Hepatic stellate cell (primary cell): ENCODE measurements around the gene CMTM3.
"Not testable (repeated sequence)": the region's sequence is repeated elsewhere in the genome, so short reads cannot be mapped to it uniquely, and the experiment has no call there.

Experiments used
- DNase-seq: peaks from one replicate; pipeline ENCODE4 v3.0.0; 2011; ENCODE audit warnings: low spot score

Gene CMTM3

DNA sequence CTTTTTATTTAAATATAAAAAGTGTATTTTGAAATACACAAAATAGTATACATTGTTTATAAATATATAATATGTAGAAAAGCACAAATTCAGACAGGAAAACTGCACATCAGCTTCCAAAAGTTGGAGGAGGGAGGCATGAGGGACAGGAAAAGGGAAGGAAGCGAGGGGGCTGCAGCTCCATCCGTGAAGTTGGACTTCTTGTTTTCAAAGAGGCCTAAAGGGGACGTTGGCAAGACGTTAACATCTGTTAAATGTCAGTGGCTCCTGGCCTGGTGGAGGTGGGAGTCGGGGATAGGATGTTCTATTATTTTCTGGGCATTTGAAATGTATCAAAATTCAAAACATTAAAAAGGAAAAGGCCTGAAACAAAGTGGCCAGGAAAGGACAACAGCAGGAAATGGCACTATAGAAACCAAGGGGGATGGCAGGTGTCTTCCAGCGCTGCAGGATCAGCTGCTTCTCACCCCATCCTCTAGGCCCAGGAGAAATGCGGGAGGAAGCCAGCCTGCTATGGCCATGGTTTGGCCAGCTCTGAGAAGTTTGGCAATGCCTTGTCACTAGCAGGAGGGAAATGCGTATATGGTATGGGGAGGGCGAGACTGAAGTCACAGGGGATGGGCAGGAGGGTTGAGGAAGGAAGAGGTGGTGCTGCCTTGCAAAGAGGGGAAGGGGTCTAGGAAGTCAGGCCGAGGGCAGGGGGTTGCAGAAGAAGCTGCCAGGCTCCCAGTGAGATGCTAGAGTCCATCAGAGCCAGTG is 18.8 kb upstream of the CMTM3 start:
- no peak for DNase-seq

DNA sequence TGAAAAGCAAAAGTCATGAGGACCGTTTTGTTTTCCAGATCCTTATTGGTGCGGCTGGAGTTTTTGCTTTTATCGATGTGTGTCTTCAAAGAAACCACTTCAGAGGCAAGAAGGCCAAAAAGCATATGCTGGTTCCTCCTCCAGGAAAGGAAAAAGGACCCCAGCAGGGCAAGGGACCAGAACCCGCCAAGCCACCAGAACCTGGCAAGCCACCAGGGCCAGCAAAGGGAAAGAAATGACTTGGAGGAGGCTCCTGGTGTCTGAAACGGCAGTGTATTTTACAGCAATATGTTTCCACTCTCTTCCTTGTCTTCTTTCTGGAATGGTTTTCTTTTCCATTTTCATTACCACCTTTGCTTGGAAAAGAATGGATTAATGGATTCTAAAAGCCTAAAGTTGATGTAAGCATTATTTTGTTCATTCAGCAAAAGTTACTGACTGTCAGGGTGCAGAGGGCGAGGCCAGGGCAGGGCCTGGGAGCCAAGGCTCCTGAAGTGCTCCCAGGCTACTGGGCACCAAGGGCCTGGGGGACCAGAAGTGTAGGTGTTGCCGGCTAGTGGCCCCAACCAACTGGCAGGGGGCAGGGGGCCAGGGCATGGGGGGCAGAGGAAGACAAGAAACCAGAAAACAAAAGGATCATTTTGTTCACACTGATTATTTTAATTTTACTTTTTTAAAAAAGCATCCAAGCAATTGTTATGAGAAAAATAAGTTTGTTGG is 16.5 kb upstream of the CMTM3 start:
- no peak for DNase-seq

DNA sequence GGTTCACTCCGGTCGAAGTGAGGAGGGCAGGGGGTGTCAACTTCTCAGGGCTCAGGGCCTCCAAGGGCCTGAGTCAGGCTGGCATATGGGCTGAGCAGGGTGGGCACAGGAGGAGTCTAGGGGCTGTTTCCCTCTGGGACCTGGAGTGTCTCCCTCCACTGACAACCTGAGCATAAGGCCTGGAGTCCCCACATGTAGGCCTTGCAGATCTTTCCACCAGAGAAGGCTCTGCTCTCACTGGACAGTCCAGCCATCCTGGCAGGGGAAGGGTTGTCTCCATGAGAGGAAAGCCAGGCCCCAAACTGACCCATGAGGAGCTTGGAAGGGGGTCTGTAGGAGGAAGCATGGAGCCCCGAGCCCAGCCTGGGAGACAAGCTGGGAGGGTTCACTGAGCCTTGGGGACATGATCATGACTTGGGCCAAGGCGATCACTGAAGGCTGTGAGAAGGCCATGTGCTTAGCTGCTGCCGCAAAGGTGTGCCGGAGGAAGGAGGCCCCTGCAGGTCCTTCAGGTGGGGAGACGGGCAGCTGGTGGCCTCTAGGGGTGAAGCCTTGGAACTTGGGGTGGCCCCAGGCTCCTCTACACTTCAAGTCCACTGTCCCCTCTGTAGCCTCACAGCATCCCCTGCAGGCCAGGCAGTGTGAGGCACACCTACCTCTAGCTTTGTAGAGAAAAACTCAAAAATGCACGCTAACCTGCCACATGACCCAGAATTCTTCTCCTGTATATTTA is 15.4 kb upstream of the CMTM3 start:
- DNase-seq, result peak; percentile 13

DNA sequence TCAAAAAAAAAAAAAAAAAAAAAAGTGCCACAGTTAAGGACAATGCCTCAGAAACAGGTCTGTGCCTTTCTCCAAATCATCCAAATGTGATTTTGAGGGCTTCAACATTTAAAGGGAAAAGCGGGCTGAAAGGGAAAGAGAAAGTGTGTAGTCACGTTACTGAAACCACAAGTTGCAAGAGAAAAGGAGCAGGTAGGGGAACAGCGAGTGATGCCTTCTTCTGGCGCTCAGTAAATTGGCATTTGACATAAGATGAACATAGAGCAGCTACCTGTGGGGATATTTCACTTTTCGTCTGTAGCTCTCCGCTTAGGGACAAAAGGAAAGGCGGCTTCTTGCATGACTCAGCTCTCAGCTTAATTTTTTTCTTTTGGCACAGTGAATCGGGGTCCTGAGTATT is 14.2 kb upstream of the CMTM3 start:
- no peak for DNase-seq

DNA sequence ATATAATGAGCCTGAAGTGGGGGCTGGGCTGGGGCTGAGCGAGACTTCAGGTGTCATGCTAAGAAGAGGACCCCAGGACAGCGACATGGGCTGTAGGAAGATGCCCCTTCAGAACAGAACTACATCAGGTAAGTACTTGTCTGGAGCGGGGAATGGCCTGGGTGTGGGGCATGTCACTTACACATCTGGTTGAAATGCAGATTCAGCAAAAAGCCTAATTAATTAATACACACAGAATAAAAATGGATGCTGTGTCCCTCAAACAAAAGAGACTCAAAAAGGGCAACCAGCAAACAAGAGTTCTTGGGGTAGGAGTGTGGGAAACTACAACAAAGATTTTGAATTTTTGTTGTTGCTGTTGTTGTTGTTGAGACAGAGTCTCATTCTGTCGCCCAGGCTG is 13.5 kb upstream of the CMTM3 start:
- DNase-seq, result no peak

DNA sequence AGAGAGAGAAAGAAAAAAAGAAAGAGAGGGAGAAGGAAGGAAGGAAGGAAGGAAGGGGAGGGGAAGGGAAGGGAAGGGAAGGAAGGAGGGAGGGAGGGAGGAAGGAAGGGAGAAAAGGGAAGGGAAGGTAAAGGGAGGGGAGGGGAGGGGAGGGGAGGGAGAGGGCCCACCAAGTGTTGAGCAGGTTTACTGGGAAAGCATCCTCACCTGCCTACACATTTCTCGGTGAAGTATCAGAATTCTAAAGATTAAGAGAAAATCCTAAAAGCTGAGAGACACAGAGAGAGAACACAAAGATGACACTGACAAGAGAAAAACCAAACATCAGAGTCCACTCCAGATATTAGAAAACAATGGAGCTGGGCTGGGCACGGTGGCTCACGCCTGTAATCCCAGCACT is 12.3 kb upstream of the CMTM3 start:
- DNase-seq, result no peak

DNA sequence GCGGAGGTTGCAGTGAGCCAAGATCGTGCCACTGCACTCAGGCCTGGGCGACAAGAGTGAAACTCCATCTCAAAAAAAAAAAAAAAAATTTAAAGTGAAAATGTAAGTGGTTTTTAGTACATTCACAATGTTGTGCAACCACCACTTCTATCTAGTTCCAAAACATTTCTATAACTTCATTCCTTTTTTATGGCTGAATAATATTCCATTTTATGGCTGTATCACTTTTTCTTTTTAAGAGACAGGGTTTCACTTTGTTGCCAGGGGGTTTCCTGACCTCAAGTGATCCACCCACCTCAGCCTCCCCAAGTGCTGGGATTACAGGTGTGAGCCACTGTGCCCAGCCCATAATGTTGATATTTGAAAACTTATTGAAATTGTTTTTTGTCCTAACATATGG is 11.7 kb upstream of the CMTM3 start:
- no peak for DNase-seq

DNA sequence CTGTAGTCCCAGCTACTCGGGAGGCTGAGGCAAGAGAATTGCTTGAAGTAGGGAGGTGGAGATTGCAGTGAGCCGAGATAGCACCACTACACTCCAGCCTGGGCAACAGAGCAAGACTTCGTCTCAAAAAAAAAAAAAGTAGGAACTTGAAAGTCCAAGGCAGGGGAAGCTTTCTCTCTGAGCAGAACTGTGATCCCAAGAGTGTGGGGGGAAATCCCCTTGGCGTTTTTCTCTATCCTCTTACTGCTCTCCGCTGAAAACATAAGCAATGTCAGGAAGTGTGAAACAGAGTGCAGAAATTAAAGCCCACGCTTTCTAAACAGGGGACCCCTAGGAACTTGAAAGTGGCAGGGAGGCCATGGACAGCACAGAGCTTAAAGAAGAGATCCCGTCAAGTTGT is 9.8 kb upstream of the CMTM3 start:
- DNase-seq, result no peak

DNA sequence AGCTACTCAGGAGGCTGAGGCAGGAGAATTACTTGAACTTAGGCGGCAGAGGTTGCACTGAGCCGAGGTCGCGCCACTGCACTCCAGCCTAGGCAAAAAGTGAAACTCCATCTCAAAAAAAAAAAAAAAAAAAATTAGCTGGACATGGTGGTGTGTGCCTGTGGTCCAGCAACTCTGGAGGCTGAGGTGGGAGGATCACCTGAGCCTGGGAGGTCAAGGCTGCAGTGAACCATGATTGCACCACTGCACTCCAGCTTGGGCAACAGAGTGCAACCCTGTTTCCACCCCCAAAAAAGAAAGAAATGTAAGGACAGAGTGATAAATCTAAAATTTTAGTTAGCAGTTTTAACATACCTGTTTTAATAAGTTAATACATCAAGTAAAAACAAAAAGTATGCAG is 7.9 kb upstream of the CMTM3 start:
- DNase-seq, result not testable (repeated sequence)

DNA sequence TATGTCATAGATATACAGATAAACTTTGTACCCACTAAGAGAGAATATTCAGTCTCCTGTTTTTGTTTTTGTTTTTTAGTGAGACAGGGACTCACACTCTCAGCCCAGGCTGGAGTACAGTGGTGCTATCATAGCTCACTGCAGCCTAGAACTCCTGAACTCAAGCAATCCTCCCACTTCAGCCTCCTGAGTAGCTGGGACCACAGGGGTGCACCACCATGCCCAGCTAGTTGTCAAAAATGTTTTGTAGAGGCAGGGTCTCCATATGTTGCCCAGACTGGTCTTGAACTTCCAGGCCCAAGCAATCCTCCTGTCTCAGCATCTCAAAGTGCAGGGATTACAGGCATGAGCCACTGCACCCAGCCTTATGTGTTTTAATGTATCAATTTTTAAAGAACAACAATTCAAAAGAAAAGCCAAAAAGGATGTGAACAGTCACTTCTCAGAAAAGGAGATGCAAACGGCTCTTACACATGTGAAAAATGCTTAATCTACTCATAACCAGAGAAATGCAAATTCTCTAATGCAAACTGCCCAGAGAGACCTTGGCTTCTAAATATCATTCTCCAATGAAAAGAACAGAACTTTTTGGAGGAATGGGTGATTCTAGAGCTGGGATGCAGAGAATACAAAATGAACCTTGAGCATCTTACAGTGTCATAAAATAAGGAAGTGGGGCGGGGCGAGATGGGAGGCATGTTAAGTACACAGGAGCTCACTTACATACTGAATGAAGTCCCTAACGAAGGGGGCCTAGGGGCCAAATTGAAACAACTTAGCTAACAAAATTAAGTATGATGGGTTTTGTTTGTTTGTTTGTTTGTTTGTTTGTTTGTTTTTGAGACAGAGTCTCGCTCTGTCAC is 7.3 kb upstream of the CMTM3 start:
- no peak for DNase-seq

DNA sequence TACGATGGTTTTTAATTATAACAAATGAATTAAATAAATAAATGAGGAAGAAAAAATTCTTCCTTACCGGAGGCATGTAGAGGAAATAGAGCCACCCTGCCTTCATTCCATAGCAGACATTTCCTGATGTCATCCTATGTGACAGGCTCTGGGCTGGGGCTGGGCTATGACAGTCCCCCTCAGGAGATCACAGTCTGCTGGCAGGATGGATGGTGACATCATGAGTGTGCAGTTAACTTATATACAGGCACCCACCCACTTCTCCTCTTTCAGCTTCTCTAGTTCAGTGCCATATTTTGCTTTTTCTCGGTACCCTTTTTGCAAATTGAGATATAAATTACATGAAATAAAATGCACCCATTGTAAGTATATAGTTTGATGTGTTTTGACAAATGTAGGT is 6.4 kb upstream of the CMTM3 start:
- no peak for DNase-seq

DNA sequence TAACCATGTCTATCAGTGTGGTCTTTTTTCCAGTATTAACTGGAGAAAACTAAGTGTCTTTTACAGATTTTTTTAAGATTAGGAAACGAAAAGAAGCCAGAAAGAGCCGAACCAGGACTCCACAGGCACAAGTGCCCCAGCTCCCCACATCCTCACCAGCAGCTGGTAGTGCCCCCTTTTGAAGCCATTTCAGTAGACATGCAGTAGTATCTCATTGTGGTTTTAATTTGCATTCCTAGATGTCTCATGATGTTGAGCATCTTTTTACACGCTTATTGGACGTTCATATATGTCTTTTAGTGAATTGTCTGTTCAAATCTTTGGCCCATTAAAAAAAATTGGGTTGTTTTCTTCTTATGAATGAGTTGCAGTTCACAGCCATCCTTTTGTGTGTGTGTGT is 4.8 kb upstream of the CMTM3 start:
- DNase-seq, result no peak

DNA sequence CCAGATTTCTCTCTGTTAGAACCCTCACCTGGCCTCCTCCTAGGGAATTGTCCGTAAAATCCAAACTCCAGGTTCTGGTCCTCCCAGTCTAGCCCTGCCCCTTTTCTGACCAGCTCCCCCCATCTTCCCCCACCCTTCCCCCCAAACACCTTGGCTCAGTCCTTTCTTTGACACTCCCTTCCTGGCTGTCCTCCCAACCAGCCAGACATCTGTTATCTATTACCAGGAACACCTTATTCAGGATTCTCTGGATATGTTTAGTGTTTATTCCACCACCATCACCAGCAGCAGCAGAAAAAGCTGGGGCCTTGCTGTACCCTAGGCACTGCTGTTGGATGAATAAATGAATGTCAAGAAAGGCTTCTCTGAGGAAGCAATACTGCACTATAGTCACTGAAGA is 4.0 kb upstream of the CMTM3 start:
- no peak for DNase-seq

DNA sequence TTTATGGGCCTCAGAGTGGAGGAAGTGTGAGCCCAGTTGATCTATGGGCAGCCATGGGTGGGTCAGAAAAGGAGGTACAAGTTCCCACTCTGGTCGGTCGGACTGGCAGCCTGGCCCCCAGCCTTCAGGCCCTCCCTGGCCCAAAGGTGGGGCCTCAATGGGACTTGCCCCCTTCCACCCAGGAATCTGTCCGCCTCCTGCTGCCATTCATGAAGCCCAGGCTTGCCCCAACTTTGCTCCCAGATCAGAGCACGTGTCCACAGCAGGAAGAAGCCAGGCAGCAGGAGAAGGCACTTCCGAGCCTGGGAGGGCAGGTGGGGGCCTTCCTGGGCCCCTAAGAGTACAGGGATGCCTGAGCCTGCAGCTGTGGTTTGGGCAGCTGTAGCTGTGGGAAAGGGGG is 3.0 kb upstream of the CMTM3 start:
- DNase-seq, result no peak

DNA sequence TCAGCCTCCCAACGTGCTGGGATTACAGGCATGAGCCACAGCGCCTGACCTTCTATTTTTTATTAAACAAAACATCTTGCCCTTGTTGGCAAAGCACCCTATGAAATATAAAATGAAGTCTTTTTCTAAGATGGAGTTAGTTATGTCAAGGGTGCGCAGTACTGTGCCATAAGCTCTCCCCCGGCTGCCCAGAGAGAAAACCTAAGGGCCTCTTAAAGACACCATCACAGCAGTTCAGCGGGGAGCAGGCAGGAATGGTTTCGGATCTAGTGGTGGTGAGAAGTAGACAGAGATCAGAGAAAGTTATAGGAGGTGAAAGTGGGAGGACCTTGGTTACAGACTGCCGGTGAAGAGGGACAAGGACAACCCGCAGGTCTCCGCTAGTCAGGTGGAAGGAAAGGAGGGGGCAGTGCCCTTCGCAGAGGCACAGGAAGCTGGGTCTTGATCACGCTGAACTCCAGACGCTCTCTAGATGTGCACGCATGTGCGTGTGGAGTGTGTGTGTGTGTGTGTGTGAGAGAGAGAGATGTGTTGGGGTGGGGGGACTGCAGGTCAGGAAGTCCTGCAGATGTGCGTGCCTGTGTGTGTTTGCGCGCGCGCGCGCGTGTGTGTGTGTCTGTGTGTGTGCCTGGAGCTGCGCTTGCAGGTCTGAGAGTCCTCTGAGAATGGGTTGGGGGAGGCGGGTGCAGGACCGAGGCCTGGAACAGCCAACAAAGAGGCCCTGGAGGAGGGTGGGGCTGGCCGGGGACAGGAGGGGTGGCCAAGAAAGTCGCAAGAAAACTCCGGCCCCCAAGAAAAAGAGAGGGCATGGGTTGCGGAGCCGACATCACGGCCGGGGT is 748 bp upstream of the CMTM3 start:
- DNase-seq, result peak; percentile 69

DNA sequence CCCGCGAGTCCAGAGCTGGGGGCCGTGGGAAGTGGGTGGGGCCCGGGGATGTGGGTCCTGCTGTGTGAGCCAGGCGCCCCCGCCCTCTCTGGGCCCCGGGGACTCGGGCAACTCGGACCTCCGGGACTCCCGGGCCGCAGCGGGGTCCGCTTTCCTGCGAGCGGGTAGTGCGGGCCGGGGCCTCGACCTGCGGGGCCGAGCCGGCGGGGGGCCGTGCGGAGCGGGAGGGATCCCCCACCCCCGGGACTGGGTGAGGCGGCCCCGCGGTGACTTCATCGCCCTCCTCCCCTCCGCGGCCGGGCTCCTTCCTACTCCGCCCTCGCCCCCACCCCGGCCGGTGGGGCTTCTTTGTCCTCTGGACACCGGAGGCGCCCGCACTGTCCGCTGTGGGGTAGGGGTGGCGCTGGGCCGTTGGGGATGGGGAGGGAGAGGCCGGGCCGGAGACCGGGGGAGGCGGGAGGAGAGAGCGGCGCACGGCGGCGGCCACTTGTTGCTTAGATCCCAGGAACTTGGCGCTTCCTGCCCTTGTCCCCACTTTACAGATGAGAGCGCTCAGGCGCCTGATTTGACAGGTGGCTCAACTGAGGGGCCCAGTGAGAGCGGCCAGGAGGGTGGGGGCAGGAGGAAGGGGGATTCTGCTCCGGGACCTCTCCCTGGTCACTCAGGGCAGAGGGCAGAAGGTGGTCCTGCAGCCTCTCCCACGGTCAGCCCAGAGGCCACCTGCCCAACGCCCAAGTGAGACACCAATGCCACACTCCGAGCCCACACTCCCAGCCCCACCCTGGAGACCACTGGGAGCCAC is 874 bp downstream of the CMTM3 start:
- peak; percentile 77 for DNase-seq

DNA sequence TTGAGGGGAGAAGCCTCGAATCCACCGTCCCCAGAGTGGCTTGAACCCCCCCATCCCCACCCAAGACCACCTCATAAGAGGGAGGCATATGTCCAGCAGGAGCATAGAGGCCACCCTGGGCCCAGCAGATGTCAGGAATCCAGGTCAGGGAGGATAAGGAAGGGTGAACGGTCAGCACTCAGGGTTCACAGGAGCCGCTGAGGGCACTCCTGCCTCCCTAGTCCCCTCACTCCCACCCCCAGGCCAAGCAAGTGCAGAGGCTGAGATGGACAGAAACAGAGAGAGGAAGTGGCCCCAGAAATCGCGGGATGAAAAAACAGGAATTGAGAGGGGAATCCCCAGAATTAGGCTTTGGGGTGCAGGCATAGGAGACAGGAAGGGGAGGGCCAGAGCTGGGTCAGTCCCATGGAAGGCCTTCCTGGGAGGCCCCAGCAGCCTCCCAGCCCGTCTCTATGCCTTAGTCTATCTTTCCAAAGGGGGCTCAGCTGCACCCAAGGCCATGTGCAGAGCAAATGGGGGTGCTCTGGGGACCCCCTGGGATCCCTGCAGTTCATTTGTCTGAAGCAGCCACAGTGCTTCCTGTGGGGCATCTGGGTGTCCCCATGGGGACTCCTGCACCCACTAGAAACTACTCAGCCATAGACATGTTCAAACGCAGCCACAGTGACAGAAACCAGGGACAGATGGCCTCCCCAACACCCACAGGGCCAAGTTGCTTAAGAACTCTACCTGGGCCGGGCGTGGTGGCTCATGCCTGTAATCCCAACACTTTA is 1.7 kb downstream of the CMTM3 start:
- no peak for DNase-seq

DNA sequence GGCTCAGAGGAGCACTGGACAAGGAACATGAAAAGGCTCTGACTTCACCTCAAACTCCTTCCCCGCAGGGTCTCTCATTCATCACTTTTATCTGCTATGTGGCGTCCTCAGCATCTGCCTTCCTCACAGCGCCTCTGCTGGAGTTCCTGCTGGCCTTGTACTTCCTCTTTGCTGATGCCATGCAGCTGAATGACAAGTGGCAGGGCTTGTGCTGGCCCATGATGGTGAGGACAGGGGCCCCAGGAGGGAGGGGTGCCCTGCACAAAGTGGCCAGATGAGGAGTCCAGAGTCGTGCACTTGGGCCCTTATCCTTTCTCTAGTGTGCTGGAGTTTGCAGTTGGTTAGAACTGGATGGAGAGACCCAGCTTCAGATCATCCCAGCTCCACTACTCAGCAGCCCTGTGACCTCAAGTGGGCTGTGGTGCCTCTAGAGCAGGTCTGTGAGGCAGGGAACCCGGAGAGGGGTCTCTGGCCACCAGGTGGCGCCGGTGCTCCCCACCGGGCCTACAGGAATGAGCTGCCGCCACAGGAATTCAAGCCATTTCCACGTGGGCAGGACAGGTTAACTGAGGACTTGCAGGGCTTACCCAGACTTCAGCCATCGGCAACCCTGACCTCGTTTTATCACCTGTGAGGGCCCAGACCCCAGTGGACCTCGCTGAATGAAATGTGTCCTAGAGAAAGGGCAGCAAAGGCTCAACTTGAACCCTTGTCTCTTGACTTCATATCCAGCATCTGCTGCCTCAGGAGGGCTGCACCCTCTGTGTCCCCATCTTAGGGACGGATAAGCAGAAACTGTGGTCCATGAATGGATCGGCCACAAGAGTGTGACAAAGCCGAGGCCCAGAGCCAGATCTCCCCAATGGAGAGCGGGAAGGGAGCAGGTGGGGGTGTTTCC is 4.0 kb downstream of the CMTM3 start:
- DNase-seq, result peak; percentile 93

DNA sequence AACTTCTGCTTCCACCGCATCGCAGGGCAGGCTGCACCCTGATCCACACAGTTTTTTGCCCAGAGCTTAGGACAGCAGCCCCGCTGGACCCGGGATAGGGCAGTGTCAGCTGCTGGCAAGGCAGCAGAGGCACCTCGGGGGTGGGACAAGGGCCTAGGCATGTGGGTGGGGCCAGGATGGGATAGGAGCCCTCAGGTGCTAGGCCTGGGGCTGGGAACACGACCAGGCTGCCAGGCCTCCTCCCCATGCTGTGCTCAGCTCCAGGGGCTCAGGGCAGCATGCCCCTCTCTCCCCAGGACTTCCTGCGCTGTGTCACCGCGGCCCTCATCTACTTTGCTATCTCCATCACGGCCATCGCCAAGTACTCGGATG is 4.6 kb downstream of the CMTM3 start:
- DNase-seq, result no peak
